ENCODE data around the gene LRTM1. TPM values are rescaled to one million over a fixed set of nuclear protein-coding genes. Genes with fewer than 3 reads are reported as not detected.

LRTM1 gene
- total and polyA plus RNA-seq, 2 of the 13 experiments (the other 11 are each of a cell fraction or from before 2014, with no cell fraction given), result not detected

- Histone ChIP-seq H3K27ac (ENCODE audit: extremely low read length, insufficient read depth, low read length) (no peak overlapping the region), H3K9me3 (ENCODE audit: low read length) (no peaks in the 10 kb centered on the region), H3K4me1 (ENCODE audit: insufficient read depth, low read length) (no peaks in the 10 kb centered on the region), H4K20me1 (ENCODE audit: insufficient read depth, low read length) (no peaks in the 10 kb centered on the region), H3K79me2 (ENCODE audit: insufficient read depth, low read length) (no peaks in the 10 kb centered on the region), H3K36me3 (replicated peaks in 1 of 2; ENCODE audit: control insufficient read depth in 1 of 2, insufficient read depth in 2 of 2, low read length in 2 of 2) (no peaks in the 10 kb centered on the region), H3K9ac (ENCODE audit: insufficient read depth, low read depth, low read length) (no peak overlapping the region), H3K4me2 (ENCODE audit: low read depth, low read length) (no peak overlapping the region), H3K4me3 (replicated peaks in 1 of 3; ENCODE audit: insufficient read depth in 1 of 3, low read depth in 2 of 3, low read length in 3 of 3) (no peak overlapping the region), H2AFZ (ENCODE audit: low read length) (no peak overlapping the region), H3K27me3 (ENCODE audit: control insufficient read depth in 1 of 2, insufficient read depth in 2 of 2, low read length in 2 of 2) (peaks cover 0 to 12% of the 10 kb centered on the region in 2 experiments; a peak in 1 of 5 replicates)
- in situ Hi-C loops (cut with HindIII; ENCODE audit: extremely low pct_ligation_motif_present, low pct_unique_long_range_greater_than_20kb), result no loop called here
- 0% methylated on average over 6 of the region's 6 CpGs for WGBS (ENCODE audit: low lambda C conversion rate)
- ChIA-PET POLR2A (no interaction called here), CTCF (ENCODE audit: low intra/inter-chr PET ratio, low total read pairs) (no interaction called here)
- BruUV-seq (replicated peaks), result no TSS peak
- TF ChIP-seq ZNF674 (CRISPR knock-in tag; IDR thresholded peaks at IDR 0.05; ENCODE audit: low read depth), result no peak
- TF ChIP-seq BCLAF1 (IDR thresholded peaks at IDR 0.05), result no peak
- TF ChIP-seq ZNF619 (CRISPR knock-in tag; IDR thresholded peaks at IDR 0.05), result no peak
- DNase-seq (ENCODE audit: low spot score) (no peak), FAIRE-seq (no peak), ATAC-seq (no peak)
- intact Hi-C loops (cut with micrococcal nuclease; ENCODE audit: unreplicated experiment), result no loop called here
Observed at GRCh38 chr3:54939557-54940300, 11.9 kb upstream of the LRTM1 start.

- H3K4me1 ChIP-seq (ENCODE audit: insufficient read depth, low read length), result no peaks in the 10 kb centered on the region
- POLR2A ChIA-PET, result no interaction called here
- TF ChIP-seq ZNF713 (CRISPR knock-in tag; IDR thresholded peaks at IDR 0.05), result no peak
- TF ChIP-seq HOXA7 (CRISPR knock-in tag; IDR thresholded peaks at IDR 0.05), result no peak
- CTCF ChIA-PET (ENCODE audit: low intra/inter-chr PET ratio, low total read pairs), result no interaction called here
- H3K9me3 ChIP-seq (ENCODE audit: low read length), result no peaks in the 10 kb centered on the region
- 1% methylated on average over 5 of the region's 5 CpGs for WGBS (ENCODE audit: low lambda C conversion rate)
- H3K79me2 ChIP-seq (ENCODE audit: insufficient read depth, low read length), result no peaks in the 10 kb centered on the region
- H3K4me2 ChIP-seq (ENCODE audit: low read depth, low read length), result no peak overlapping the region
- BruUV-seq (replicated peaks), result no TSS peak
- H3K27ac ChIP-seq (ENCODE audit: extremely low read length, insufficient read depth, low read length), result no peak overlapping the region
- no peak for ATAC-seq
- no peaks in the 10 kb centered on the region for H3K36me3 ChIP-seq (replicated peaks in 1 of 2; ENCODE audit: control insufficient read depth in 1 of 2, insufficient read depth in 2 of 2, low read length in 2 of 2)
- no peak overlapping the region for H2AFZ ChIP-seq (ENCODE audit: low read length)
- H3K4me3 ChIP-seq (replicated peaks in 1 of 3; ENCODE audit: insufficient read depth in 1 of 3, low read depth in 2 of 3, low read length in 3 of 3), result no peak overlapping the region
- no peaks in the 10 kb centered on the region for H4K20me1 ChIP-seq (ENCODE audit: insufficient read depth, low read length)
- DNase-seq (ENCODE audit: low spot score), result no peak
- peaks cover 0 to 12% of the 10 kb centered on the region in 2 experiments; a peak in 1 of 5 replicates for H3K27me3 ChIP-seq (ENCODE audit: control insufficient read depth in 1 of 2, insufficient read depth in 2 of 2, low read length in 2 of 2)
- in situ Hi-C loops (cut with HindIII; ENCODE audit: extremely low pct_ligation_motif_present, low pct_unique_long_range_greater_than_20kb), result no loop called here
- intact Hi-C loops (cut with micrococcal nuclease; ENCODE audit: unreplicated experiment), result no loop called here
- no peak for FAIRE-seq
- no peak overlapping the region for H3K9ac ChIP-seq (ENCODE audit: insufficient read depth, low read depth, low read length)
Observed at GRCh38 chr3:54936561-54936960, 8.7 kb upstream of the LRTM1 start.

Data from HepG2 (cell line).